ENCODE measurements around the gene DHH.

GRCh38 chr12:49057888-49058287 lies 36.7 kb downstream of the DHH start:
- no peak for TF ChIP-seq CTCF (conservative IDR thresholded peaks at IDR 0.05; ENCODE audit: low read length)
- no peak for TF ChIP-seq EZH2phosphoT487 (IDR thresholded peaks at IDR 0.05; ENCODE audit: borderline replicate concordance, low read depth, low read length)
